ENCODE results near the gene PPY.
A peak's percentile ranks its signal among the peaks of the same experiment; 100 is the strongest.

The PPY gene

GRCh38 chr17:43912635-43913304 is 29.5 kb downstream of the PPY start:
- ATAC-seq (ENCODE audit: insufficient read depth, low read depth) (no peak), DNase-seq (no peak)
- no peak overlapping the region for H3K27ac ChIP-seq (ENCODE audit: low read length)
- no peak overlapping the region for H2AFZ ChIP-seq (ENCODE audit: low read depth, low read length)
- H4K20me1 ChIP-seq (ENCODE audit: insufficient read depth, low read length) = 0 out of 2 replicates have a peak, but pooled peaks cover 5% of the 10 kb centered on the region
- H3K4me2 ChIP-seq (ENCODE audit: insufficient read depth, low read length) = no peak overlapping the region
- no peak overlapping the region for H3K4me3 ChIP-seq (ENCODE audit: low read depth in 1 of 2, low read length in 2 of 2)
- H3K79me2 ChIP-seq (ENCODE audit: insufficient read depth, low read length) = no peaks in the 10 kb centered on the region
- TF ChIP-seq CTCF (IDR thresholded peaks at IDR 0.05; ENCODE audit: borderline replicate concordance, extremely low read depth, low read length, poor library complexity, severe bottlenecking) (no peak), EZH2 (IDR thresholded peaks at IDR 0.05; ENCODE audit: borderline replicate concordance, low read depth, low read length, severe bottlenecking) (no peak)
- peaks cover 25% of the 10 kb centered on the region for H3K27me3 ChIP-seq (ENCODE audit: insufficient read depth, low read length, poor library complexity)
- no peak overlapping the region for H3K9ac ChIP-seq (ENCODE audit: low read depth, low read length)
- no peaks in the 10 kb centered on the region for H3K4me1 ChIP-seq (ENCODE audit: insufficient read depth, low read length)
- H3K9me3 ChIP-seq (ENCODE audit: insufficient read depth, low read length, severe bottlenecking) = no peaks in the 10 kb centered on the region
- no peaks in the 10 kb centered on the region for H3K36me3 ChIP-seq (ENCODE audit: insufficient read depth, low read length)

- no peak for TF ChIP-seq EZH2 (IDR thresholded peaks at IDR 0.05; ENCODE audit: borderline replicate concordance, low read depth, low read length, severe bottlenecking)
- TF ChIP-seq CTCF (IDR thresholded peaks at IDR 0.05; ENCODE audit: borderline replicate concordance, extremely low read depth, low read length, poor library complexity, severe bottlenecking) = no peak
- Histone ChIP-seq H4K20me1 (ENCODE audit: insufficient read depth, low read length) (0 out of 2 replicates have a peak, but pooled peaks cover 5% of the 10 kb centered on the region), H3K4me2 (ENCODE audit: insufficient read depth, low read length) (no peak overlapping the region), H3K36me3 (ENCODE audit: insufficient read depth, low read length) (no peaks in the 10 kb centered on the region), H3K4me3 (ENCODE audit: low read depth in 1 of 2, low read length in 2 of 2) (no peak overlapping the region), H3K27me3 (ENCODE audit: insufficient read depth, low read length, poor library complexity) (peaks cover 30% of the 10 kb centered on the region), H3K79me2 (ENCODE audit: insufficient read depth, low read length) (no peaks in the 10 kb centered on the region), H3K27ac (ENCODE audit: low read length) (no peak overlapping the region), H3K4me1 (ENCODE audit: insufficient read depth, low read length) (no peaks in the 10 kb centered on the region), H3K9me3 (ENCODE audit: insufficient read depth, low read length, severe bottlenecking) (no peaks in the 10 kb centered on the region), H3K9ac (ENCODE audit: low read depth, low read length) (no peak overlapping the region), H2AFZ (ENCODE audit: low read depth, low read length) (no peak overlapping the region)
- DNase-seq (no peak), ATAC-seq (ENCODE audit: insufficient read depth, low read depth) (no peak)
Observed at GRCh38 chr17:43911904-43912303, 30.4 kb downstream of the PPY start.

DNA sequence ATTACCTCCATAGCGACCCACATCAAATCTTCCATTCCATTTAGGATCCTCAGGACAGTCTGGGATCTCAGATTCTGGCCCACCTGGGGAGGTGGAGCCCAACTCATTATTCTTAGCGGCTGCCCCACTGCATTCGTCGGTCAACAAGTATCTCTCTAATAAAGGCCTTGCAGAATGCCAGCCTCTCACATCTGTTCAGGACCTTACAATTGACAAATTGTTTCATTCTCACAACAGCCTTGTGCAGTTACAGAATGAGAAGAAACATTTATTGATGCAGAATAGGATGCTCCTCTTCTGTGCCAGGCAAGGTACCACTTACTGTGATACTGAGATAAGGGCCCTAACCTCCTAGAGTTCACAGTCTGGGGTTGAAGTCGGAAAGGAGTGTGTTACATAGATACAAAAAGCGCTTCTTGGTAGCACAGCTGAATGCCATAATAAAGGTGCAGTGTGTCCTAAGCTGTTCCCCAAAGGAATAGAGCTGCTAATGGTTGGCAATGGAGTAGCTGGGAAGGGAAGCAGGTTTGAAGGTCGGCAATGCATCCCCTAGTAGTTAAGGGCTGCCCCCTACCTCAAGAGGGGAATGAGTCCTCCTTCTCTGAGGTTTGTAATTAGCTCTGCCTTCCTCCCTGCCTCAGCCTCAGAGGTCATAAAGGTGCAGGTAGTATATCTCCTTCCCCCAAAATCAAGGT is 32.6 kb downstream of the PPY start:
- DNase-seq (no peak), ATAC-seq (ENCODE audit: insufficient read depth, low read depth) (peak; percentile 24; the same call in 1 of the 3 replicates)
- H2AFZ ChIP-seq (ENCODE audit: low read depth, low read length) = no peak overlapping the region
- no peak overlapping the region for H3K4me2 ChIP-seq (ENCODE audit: insufficient read depth, low read length)
- H3K9me3 ChIP-seq (ENCODE audit: insufficient read depth, low read length, severe bottlenecking) = no peaks in the 10 kb centered on the region
- H4K20me1 ChIP-seq (ENCODE audit: insufficient read depth, low read length) = 0 out of 2 replicates have a peak, but pooled peaks cover 10% of the 10 kb centered on the region
- H3K4me3 ChIP-seq (ENCODE audit: low read depth in 1 of 2, low read length in 2 of 2) = no peak overlapping the region
- no peak for TF ChIP-seq EZH2 (IDR thresholded peaks at IDR 0.05; ENCODE audit: borderline replicate concordance, low read depth, low read length, severe bottlenecking)
- TF ChIP-seq CTCF (IDR thresholded peaks at IDR 0.05; ENCODE audit: borderline replicate concordance, extremely low read depth, low read length, poor library complexity, severe bottlenecking) = no peak
- no peaks in the 10 kb centered on the region for H3K79me2 ChIP-seq (ENCODE audit: insufficient read depth, low read length)
- H3K36me3 ChIP-seq (ENCODE audit: insufficient read depth, low read length) = no peaks in the 10 kb centered on the region
- no peak overlapping the region for H3K9ac ChIP-seq (ENCODE audit: low read depth, low read length)
- H3K27me3 ChIP-seq (ENCODE audit: insufficient read depth, low read length, poor library complexity) = peaks cover 35% of the 10 kb centered on the region
- no peak overlapping the region for H3K27ac ChIP-seq (ENCODE audit: low read length)
- H3K4me1 ChIP-seq (ENCODE audit: insufficient read depth, low read length) = no peaks in the 10 kb centered on the region
